A549 (cell line): Measurements from ENCODE around the gene EDIL3.

Source experiments
- CBX2 ChIP-seq: fragments of 200-600 bp; sonication (generic); IDR thresholded peaks from 2 replicates; pipeline ENCODE4 v1.6.1; 2016; ENCODE audit warnings: low read depth, mild to moderate bottlenecking, borderline replicate concordance
- CEBPB ChIP-seq, 2 experiments: fragments of >200 bp in 1 of 2; sonication (Bioruptor Twin) in 1 of 2; formaldehyde crosslinking in 1 of 2; IDR thresholded peaks; 2 replicates each; pipeline ENCODE4 v1.6.1; 2012 to 2016
- CTCF ChIP-seq: fragments of >200 bp; sonication (Bioruptor Twin); formaldehyde crosslinking; IDR thresholded peaks from 3 replicates; pipeline ENCODE4 v1.5.1; 2016
- EP300 ChIP-seq, 2 experiments: fragments of >200 bp; sonication (Bioruptor Twin); formaldehyde crosslinking; IDR thresholded peaks; 2 replicates in 1 of 2; 3 replicates in 1 of 2; pipeline ENCODE4 v1.6.1; 2016 to 2017
- JUN ChIP-seq, 2 experiments: fragments of >200 bp; sonication (Bioruptor Twin); formaldehyde crosslinking; IDR thresholded peaks; 2 replicates in 1 of 2; 3 replicates in 1 of 2; pipeline ENCODE4 v1.6.1; 2016 to 2017
- MAZ ChIP-seq: fragments of 150-350 bp; IDR thresholded peaks from 2 replicates; pipeline ENCODE4 v1.6.1; 2014; ENCODE audit warnings: antibody characterized with exemption, low read depth, low read length, borderline replicate concordance
- POLR2A ChIP-seq: IDR thresholded peaks from 2 replicates; pipeline ENCODE4 v1.6.1; 2012; ENCODE audit warnings: mild to moderate bottlenecking, low read length
- SMC3 ChIP-seq: fragments of >200 bp; sonication (Bioruptor Twin); formaldehyde crosslinking; IDR thresholded peaks from 3 replicates; pipeline ENCODE4 v1.6.1; 2018; ENCODE audit warnings: inconsistent platforms
- ZFP36 ChIP-seq: fragments of 450-650 bp; IDR thresholded peaks from 2 replicates; pipeline ENCODE4 v1.6.1; 2014; ENCODE audit warnings: borderline replicate concordance; ENCODE audit not compliant: partially characterized antibody
- ZNF302 ChIP-seq: fragments of 250-450 bp; sonication (Bioruptor Pico); IDR thresholded peaks from 2 replicates; pipeline ENCODE4 v1.9.0; 2021; ENCODE audit warnings: inconsistent platforms, mild to moderate bottlenecking, moderate library complexity

DNA sequence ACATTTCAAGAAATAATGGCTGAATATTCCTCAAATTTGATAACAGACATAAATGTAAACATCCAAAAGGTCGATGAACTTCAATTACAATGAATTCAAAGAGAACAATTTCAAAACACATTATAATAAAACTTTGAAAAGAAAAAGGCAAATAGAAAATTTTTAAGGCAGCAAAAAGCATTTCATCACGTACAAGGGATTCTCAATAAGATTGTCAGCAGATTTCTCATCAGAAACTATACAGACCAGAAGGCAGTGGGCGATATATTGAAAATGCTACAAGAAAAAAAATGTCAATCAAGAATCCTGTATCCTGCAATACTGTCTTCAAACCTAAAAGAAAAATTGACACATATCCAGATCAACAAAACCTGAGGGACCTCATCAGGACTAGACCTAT, 62.0 kb downstream of the EDIL3 start:
- no peak for TF ChIP-seq CTCF
- no peak for TF ChIP-seq SMC3
- TF ChIP-seq JUN (IDR thresholded peaks at IDR 0.05) = no peak
- TF ChIP-seq EP300 (IDR thresholded peaks at IDR 0.05) = no peak
- no peak for TF ChIP-seq CBX2
- TF ChIP-seq ZNF302 (CRISPR knock-in tag) = no peak
- no peak for TF ChIP-seq ZFP36
- TF ChIP-seq MAZ = no peak
- TF ChIP-seq CEBPB (IDR thresholded peaks at IDR 0.05) = no peak
- no peak for TF ChIP-seq POLR2A
